ENCODE results near the gene DLG5. TPM values are rescaled to one million over a fixed set of nuclear protein-coding genes. Genes with fewer than 3 reads are reported as not detected.
A peak's percentile ranks its signal among the peaks of the same experiment; 100 is the strongest.

Gene DLG5
- total and polyA plus RNA-seq, 9 of the 15 experiments (the other 6 are each of a cell fraction or from before 2014, with no cell fraction given) = 1.4 to 26.8 (median 11.2) TPM

DNA sequence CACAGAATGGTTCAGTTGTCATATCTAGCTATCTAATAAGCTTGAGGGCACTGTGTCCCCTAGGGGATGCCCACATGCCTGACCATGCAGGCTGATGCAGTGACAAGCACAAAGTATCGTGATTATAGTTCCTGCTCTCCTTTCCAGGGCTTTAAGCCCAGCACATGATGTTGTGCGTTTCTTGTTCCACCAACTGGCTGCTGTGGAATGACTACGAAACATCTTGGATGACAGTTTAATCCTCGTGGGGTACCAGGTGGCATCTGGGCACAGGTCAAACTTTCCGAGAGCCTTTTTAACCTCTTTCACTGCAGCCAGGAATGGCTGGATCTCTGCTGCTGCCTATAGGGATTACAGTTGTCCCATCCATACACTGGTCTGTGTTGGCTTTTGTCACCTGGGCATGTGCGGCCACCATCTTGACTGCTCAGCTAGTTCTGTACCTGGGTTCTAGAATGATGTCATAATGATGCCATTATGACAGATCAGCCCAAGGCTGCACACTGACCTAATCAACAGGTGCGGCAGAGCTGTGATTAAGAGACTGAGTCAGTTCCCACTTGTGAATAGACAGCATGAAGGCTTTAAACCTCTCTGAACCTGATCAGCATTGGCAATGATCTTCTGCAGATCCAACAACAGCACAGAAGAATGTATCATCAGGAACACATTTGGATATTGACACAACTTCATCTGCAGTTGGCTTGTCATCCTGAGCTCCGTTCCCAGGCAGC, 144.1 kb downstream of the DLG5 start:
- no TSS peak for BruUV-seq (replicated peaks)
- FAIRE-seq = peak; percentile 32
- in situ Hi-C loops (cut with MboI) = no loop called here
- TF ChIP-seq DDX20 (tag; IDR thresholded peaks at IDR 0.05; ENCODE audit: low read depth) = no peak
- TF ChIP-seq MEIS2 (IDR thresholded peaks at IDR 0.05; ENCODE audit: partially characterized antibody) = no peak
- TF ChIP-seq NELFE (IDR thresholded peaks at IDR 0.05; ENCODE audit: insufficient read depth, insufficient read length) = no peak
- no peak for TF ChIP-seq FOSL1 (tag; conservative IDR thresholded peaks at IDR 0.05)
- TF ChIP-seq CREM (IDR thresholded peaks at IDR 0.05; ENCODE audit: low read depth) = no peak
- TF ChIP-seq ZNF717 (CRISPR knock-in tag; IDR thresholded peaks at IDR 0.05) = no peak
- TF ChIP-seq MED1 (CRISPR knock-in tag; IDR thresholded peaks at IDR 0.05; ENCODE audit: borderline replicate concordance) = no peak
- TF ChIP-seq, protein P1, sequence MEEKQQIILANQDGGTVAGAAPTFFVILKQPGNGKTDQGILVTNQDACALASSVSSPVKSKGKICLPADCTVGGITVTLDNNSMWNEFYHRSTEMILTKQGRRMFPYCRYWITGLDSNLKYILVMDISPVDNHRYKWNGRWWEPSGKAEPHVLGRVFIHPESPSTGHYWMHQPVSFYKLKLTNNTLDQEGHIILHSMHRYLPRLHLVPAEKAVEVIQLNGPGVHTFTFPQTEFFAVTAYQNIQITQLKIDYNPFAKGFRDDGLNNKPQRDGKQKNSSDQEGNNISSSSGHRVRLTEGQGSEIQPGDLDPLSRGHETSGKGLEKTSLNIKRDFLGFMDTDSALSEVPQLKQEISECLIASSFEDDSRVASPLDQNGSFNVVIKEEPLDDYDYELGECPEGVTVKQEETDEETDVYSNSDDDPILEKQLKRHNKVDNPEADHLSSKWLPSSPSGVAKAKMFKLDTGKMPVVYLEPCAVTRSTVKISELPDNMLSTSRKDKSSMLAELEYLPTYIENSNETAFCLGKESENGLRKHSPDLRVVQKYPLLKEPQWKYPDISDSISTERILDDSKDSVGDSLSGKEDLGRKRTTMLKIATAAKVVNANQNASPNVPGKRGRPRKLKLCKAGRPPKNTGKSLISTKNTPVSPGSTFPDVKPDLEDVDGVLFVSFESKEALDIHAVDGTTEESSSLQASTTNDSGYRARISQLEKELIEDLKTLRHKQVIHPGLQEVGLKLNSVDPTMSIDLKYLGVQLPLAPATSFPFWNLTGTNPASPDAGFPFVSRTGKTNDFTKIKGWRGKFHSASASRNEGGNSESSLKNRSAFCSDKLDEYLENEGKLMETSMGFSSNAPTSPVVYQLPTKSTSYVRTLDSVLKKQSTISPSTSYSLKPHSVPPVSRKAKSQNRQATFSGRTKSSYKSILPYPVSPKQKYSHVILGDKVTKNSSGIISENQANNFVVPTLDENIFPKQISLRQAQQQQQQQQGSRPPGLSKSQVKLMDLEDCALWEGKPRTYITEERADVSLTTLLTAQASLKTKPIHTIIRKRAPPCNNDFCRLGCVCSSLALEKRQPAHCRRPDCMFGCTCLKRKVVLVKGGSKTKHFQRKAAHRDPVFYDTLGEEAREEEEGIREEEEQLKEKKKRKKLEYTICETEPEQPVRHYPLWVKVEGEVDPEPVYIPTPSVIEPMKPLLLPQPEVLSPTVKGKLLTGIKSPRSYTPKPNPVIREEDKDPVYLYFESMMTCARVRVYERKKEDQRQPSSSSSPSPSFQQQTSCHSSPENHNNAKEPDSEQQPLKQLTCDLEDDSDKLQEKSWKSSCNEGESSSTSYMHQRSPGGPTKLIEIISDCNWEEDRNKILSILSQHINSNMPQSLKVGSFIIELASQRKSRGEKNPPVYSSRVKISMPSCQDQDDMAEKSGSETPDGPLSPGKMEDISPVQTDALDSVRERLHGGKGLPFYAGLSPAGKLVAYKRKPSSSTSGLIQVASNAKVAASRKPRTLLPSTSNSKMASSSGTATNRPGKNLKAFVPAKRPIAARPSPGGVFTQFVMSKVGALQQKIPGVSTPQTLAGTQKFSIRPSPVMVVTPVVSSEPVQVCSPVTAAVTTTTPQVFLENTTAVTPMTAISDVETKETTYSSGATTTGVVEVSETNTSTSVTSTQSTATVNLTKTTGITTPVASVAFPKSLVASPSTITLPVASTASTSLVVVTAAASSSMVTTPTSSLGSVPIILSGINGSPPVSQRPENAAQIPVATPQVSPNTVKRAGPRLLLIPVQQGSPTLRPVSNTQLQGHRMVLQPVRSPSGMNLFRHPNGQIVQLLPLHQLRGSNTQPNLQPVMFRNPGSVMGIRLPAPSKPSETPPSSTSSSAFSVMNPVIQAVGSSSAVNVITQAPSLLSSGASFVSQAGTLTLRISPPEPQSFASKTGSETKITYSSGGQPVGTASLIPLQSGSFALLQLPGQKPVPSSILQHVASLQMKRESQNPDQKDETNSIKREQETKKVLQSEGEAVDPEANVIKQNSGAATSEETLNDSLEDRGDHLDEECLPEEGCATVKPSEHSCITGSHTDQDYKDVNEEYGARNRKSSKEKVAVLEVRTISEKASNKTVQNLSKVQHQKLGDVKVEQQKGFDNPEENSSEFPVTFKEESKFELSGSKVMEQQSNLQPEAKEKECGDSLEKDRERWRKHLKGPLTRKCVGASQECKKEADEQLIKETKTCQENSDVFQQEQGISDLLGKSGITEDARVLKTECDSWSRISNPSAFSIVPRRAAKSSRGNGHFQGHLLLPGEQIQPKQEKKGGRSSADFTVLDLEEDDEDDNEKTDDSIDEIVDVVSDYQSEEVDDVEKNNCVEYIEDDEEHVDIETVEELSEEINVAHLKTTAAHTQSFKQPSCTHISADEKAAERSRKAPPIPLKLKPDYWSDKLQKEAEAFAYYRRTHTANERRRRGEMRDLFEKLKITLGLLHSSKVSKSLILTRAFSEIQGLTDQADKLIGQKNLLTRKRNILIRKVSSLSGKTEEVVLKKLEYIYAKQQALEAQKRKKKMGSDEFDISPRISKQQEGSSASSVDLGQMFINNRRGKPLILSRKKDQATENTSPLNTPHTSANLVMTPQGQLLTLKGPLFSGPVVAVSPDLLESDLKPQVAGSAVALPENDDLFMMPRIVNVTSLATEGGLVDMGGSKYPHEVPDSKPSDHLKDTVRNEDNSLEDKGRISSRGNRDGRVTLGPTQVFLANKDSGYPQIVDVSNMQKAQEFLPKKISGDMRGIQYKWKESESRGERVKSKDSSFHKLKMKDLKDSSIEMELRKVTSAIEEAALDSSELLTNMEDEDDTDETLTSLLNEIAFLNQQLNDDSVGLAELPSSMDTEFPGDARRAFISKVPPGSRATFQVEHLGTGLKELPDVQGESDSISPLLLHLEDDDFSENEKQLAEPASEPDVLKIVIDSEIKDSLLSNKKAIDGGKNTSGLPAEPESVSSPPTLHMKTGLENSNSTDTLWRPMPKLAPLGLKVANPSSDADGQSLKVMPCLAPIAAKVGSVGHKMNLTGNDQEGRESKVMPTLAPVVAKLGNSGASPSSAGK (IDR thresholded peaks at IDR 0.05) = no peak
- TF ChIP-seq, protein P2, sequence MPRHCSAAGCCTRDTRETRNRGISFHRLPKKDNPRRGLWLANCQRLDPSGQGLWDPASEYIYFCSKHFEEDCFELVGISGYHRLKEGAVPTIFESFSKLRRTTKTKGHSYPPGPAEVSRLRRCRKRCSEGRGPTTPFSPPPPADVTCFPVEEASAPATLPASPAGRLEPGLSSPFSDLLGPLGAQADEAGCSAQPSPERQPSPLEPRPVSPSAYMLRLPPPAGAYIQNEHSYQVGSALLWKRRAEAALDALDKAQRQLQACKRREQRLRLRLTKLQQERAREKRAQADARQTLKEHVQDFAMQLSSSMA (CRISPR knock-in tag; IDR thresholded peaks at IDR 0.05) = no peak
- TF ChIP-seq JUN (IDR thresholded peaks at IDR 0.05; ENCODE audit: borderline replicate concordance, low read depth, low read length) = no peak
- TF ChIP-seq JUN (CRISPR knock-in tag; IDR thresholded peaks at IDR 0.05; ENCODE audit: borderline replicate concordance) = no peak

More for the DNA sequence above, 144.1 kb downstream of the DLG5 start:
- Histone ChIP-seq H3K4me3 (no peak overlapping the region), H3K4me2 (ENCODE audit: insufficient read depth, low read length) (no peak overlapping the region), H3K79me2 (ENCODE audit: control insufficient read depth, insufficient read depth, low read length) (no peaks in the 10 kb centered on the region), H3K9ac (ENCODE audit: insufficient read depth in 1 of 2, low read depth in 2 of 2, low read length in 2 of 2) (no peak overlapping the region), H2AFZ (ENCODE audit: low read depth, low read length) (no peak overlapping the region), H3K36me3 (ENCODE audit: control insufficient read depth, insufficient read depth, low read length) (peaks cover 7% of the 10 kb centered on the region; the same call in 2 of the 3 replicates), H3K4me1 (replicated peaks in 1 of 2; ENCODE audit: control insufficient read depth in 2 of 2, insufficient read depth in 2 of 2, low read length in 2 of 2) (no peaks in the 10 kb centered on the region), H4K20me1 (replicated peaks; ENCODE audit: control insufficient read depth, insufficient read depth, low read length) (no peaks in the 10 kb centered on the region), H3K9me1 (ENCODE audit: control insufficient read depth, insufficient read depth, low read length) (no peaks in the 10 kb centered on the region), H3K9me3 (replicated peaks; ENCODE audit: control insufficient read depth, insufficient read depth, low read depth, low read length) (0 out of 2 replicates have a peak, but pooled peaks cover 2% of the 10 kb centered on the region), H3K27me3 (ENCODE audit: control insufficient read depth in 2 of 2, insufficient read depth in 2 of 2, low read length in 2 of 2) (no peaks in the 10 kb centered on the region), H3K27ac (ENCODE audit: extremely low read depth, low read depth, low read length) (no peak overlapping the region)
- 67% methylated on average over 8 of the region's 8 CpGs for WGBS (ENCODE audit: insufficient coverage, low coverage, missing lambda C conversion rate)
- ChIA-PET POLR2A (interaction anchor here (0.8 kb wide), 1 partner anchor 12 kb away, joined by 4 read pairs; no protein-coding TSS in a partner anchor), CTCF (ENCODE audit: low intra/inter-chr PET ratio) (no interaction called here)
- DNase-seq (ENCODE audit: extremely low read depth in 1 of 4, low spot score in 3 of 4) (no peak), ATAC-seq (no peak)
- intact Hi-C loops (cut with micrococcal nuclease) = no loop called here
